Measurements from ENCODE around the gene KIAA0753. TPM values are rescaled to one million over a fixed set of nuclear protein-coding genes. Genes with fewer than 3 reads are reported as not detected.

Gene KIAA0753
- total RNA-seq, 1 experiment from 2014 or later: 18.3 TPM

DNA sequence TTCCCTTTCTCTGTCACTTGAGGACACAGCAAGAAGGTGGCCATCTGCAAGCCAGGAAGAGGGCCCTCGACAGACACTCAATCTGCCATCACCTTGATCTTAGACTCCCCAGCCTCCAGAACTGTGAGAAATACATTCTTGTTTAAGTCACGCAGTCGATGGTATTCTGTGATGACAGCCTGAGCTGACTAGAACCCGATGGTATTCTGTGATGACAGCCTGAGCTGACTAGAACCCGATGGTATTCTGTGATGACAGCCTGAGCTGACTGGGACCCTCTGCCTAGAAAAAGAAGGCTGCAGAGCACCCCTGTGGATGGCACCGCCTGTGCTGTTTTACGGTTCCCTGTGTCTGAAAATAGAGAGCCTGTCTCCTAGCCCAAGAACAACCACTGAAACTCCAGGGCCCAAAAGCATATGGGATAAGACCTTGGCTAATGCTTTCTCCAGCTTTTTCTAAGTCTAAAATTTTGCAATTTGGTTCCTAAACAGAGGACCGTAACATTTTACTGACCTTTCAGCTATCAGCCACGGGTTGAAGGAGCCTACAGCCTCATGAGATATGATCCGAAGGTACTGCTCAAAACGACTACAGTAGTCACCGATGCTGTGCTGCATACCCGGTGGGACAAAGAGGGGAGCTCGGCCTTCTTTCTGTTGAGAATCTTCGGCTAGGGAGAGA lies 51.1 kb downstream of the KIAA0753 start:
- POLR2A ChIA-PET: no interaction called here
- Histone ChIP-seq H3K9me3 (ENCODE audit: control insufficient read depth in 1 of 2, insufficient read depth in 1 of 2, low read depth in 1 of 2, low read length in 2 of 2) (no peaks in the 10 kb centered on the region), H3K4me1 (ENCODE audit: control insufficient read depth in 1 of 2, insufficient read depth in 2 of 2, low read length in 2 of 2) (no peaks in the 10 kb centered on the region), H4K20me1 (ENCODE audit: insufficient read depth) (no peaks in the 10 kb centered on the region), H3K79me2 (ENCODE audit: insufficient read depth, low read length) (no peaks in the 10 kb centered on the region), H3K4me3 (replicated peaks in 1 of 2; ENCODE audit: low read depth in 1 of 2, low read length in 2 of 2) (no peak overlapping the region), H3K36me3 (ENCODE audit: control insufficient read depth in 1 of 2, insufficient read depth in 2 of 2, low read length in 2 of 2) (peaks cover 29 to 39% of the 10 kb centered on the region in 2 experiments), H3K9me2 (ENCODE audit: insufficient read depth) (no peaks in the 10 kb centered on the region), H3K27me3 (ENCODE audit: insufficient read depth, low read length) (no peaks in the 10 kb centered on the region), H3K27ac (ENCODE audit: low read depth, low read length) (no peak overlapping the region), H2AFZ (ENCODE audit: low read depth, low read length, poor library complexity, severe bottlenecking) (no peak overlapping the region), H3K9ac (ENCODE audit: low read length) (no peak overlapping the region), H3K4me2 (ENCODE audit: low read length) (no peak overlapping the region)
- CTCF ChIA-PET: no interaction called here
- ATAC-seq (no peak), DNase-seq (ENCODE audit: low read depth, low spot score) (no peak)
- no peak for TF ChIP-seq EZH2phosphoT487 (IDR thresholded peaks at IDR 0.05; ENCODE audit: borderline replicate concordance)
- TF ChIP-seq, protein P1, sequence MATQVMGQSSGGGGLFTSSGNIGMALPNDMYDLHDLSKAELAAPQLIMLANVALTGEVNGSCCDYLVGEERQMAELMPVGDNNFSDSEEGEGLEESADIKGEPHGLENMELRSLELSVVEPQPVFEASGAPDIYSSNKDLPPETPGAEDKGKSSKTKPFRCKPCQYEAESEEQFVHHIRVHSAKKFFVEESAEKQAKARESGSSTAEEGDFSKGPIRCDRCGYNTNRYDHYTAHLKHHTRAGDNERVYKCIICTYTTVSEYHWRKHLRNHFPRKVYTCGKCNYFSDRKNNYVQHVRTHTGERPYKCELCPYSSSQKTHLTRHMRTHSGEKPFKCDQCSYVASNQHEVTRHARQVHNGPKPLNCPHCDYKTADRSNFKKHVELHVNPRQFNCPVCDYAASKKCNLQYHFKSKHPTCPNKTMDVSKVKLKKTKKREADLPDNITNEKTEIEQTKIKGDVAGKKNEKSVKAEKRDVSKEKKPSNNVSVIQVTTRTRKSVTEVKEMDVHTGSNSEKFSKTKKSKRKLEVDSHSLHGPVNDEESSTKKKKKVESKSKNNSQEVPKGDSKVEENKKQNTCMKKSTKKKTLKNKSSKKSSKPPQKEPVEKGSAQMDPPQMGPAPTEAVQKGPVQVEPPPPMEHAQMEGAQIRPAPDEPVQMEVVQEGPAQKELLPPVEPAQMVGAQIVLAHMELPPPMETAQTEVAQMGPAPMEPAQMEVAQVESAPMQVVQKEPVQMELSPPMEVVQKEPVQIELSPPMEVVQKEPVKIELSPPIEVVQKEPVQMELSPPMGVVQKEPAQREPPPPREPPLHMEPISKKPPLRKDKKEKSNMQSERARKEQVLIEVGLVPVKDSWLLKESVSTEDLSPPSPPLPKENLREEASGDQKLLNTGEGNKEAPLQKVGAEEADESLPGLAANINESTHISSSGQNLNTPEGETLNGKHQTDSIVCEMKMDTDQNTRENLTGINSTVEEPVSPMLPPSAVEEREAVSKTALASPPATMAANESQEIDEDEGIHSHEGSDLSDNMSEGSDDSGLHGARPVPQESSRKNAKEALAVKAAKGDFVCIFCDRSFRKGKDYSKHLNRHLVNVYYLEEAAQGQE (IDR thresholded peaks at IDR 0.05; ENCODE audit: low read depth): no peak
- no peak for TF ChIP-seq SRF (IDR thresholded peaks at IDR 0.05; ENCODE audit: low read depth)
- no peak for TF ChIP-seq ZFX (IDR thresholded peaks at IDR 0.05)
- no peak for TF ChIP-seq POLR2AphosphoS5 (IDR thresholded peaks at IDR 0.05; ENCODE audit: low read depth, low read length)
- no peak for TF ChIP-seq EGR1 (IDR thresholded peaks at IDR 0.05; ENCODE audit: low read depth)
- intact Hi-C loops (cut with micrococcal nuclease): no loop called here
- RAD21 ChIA-PET (ENCODE audit: low non-redundant PET in 1 of 2, low total read pairs in 2 of 2, uncharacterized antibody in 2 of 2, unreplicated experiment in 2 of 2): no interaction called here
- no TSS peak for BruUV-seq (replicated peaks)
